H9 (cell line): ENCODE data around the gene CNNM4. TPM values are rescaled to one million over a fixed set of nuclear protein-coding genes. Genes with fewer than 3 reads are reported as not detected.

Experiments
- DNase-seq: peaks from one replicate; pipeline ENCODE4 v3.0.0-alpha.2; 2017
- H2AFZ ChIP-seq: one replicate; pipeline ENCODE4 v1.6.1; 2013; ENCODE audit warnings: mild to moderate bottlenecking, low read length, control low read depth, moderate library complexity
- H2AK5ac ChIP-seq: 2 replicates; pipeline ENCODE4 v1.6.1; 2013; ENCODE audit warnings: low read length, control low read depth, mixed read lengths; ENCODE audit not compliant: insufficient read length
- H2BK120ac ChIP-seq: one replicate; pipeline ENCODE4 v1.6.1; 2013; ENCODE audit warnings: low read depth, mild to moderate bottlenecking, low read length, control low read depth, inconsistent platforms; ENCODE audit not compliant: poor library complexity, severe bottlenecking
- H2BK12ac ChIP-seq: 2 replicates; pipeline ENCODE4 v1.6.1; 2013; ENCODE audit warnings: low read length, control low read depth, mixed read lengths, low read depth; ENCODE audit not compliant: insufficient read length
- H2BK15ac ChIP-seq: 2 replicates; pipeline ENCODE4 v1.6.1; 2013; ENCODE audit warnings: low read depth, low read length, control low read depth
- H2BK20ac ChIP-seq: one replicate; pipeline ENCODE4 v1.6.1; 2013; ENCODE audit warnings: low read depth, mild to moderate bottlenecking, low read length, control low read depth, inconsistent platforms; ENCODE audit not compliant: poor library complexity, severe bottlenecking
- H2BK5ac ChIP-seq: 2 replicates; pipeline ENCODE4 v1.6.1; 2013; ENCODE audit warnings: low read length, control low read depth, mixed read lengths; ENCODE audit not compliant: insufficient read length
- H3K14ac ChIP-seq: 2 replicates; pipeline ENCODE4 v1.6.1; 2013; ENCODE audit warnings: low read length, control low read depth; ENCODE audit not compliant: insufficient read depth
- H3K18ac ChIP-seq: 2 replicates; pipeline ENCODE4 v1.6.1; 2013; ENCODE audit warnings: low read depth, mild to moderate bottlenecking, mixed read lengths, low read length, control low read depth; ENCODE audit not compliant: insufficient read length
- H3K23ac ChIP-seq: 2 replicates; pipeline ENCODE4 v1.6.1; 2013; ENCODE audit warnings: low read length, control low read depth, mixed read lengths, low read depth; ENCODE audit not compliant: insufficient read length
- H3K23me2 ChIP-seq: 2 replicates; pipeline ENCODE4 v1.6.1; 2013; ENCODE audit warnings: low read depth, mild to moderate bottlenecking, mixed read lengths, low read length, control low read depth; ENCODE audit not compliant: insufficient read length, poor library complexity, severe bottlenecking
- H3K27ac ChIP-seq: 2 replicates; pipeline ENCODE4 v1.5.1; 2013; ENCODE audit warnings: low read length, control low read depth, mixed read lengths, low read depth; ENCODE audit not compliant: insufficient read length
- H3K27me3 ChIP-seq: 2 replicates; pipeline ENCODE4 v1.6.1; 2013; ENCODE audit warnings: low read length, control low read depth, inconsistent platforms; ENCODE audit not compliant: insufficient read depth
- H3K4ac ChIP-seq: 2 replicates; pipeline ENCODE4 v1.6.1; 2013; ENCODE audit warnings: low read depth, mild to moderate bottlenecking, control low read depth, inconsistent platforms, low read length, moderate library complexity
- H3K4me1 ChIP-seq: 2 replicates; pipeline ENCODE4 v1.6.1; 2013; ENCODE audit warnings: low read length, control low read depth, inconsistent platforms; ENCODE audit not compliant: insufficient read depth
- H3K4me2 ChIP-seq: 2 replicates; pipeline ENCODE4 v1.6.1; 2013; ENCODE audit warnings: low read length, control low read depth, mixed read lengths; ENCODE audit not compliant: insufficient read length, insufficient read depth
- H3K56ac ChIP-seq: 2 replicates; pipeline ENCODE4 v1.6.1; 2013; ENCODE audit warnings: low read depth, mild to moderate bottlenecking, mixed read lengths, low read length, control low read depth; ENCODE audit not compliant: insufficient read length
- H3K79me1 ChIP-seq: 2 replicates; pipeline ENCODE4 v1.6.1; 2013; ENCODE audit warnings: low read depth, mild to moderate bottlenecking, moderate library complexity, low read length, control low read depth, inconsistent platforms; ENCODE audit not compliant: insufficient read depth, poor library complexity, severe bottlenecking
- H3K79me2 ChIP-seq: 2 replicates; pipeline ENCODE4 v1.6.1; 2013; ENCODE audit warnings: low read length, control low read depth, inconsistent platforms; ENCODE audit not compliant: insufficient read depth
- H3K9ac ChIP-seq: 2 replicates; pipeline ENCODE4 v1.6.1; 2013; ENCODE audit warnings: low read length, control low read depth, mixed read lengths; ENCODE audit not compliant: insufficient read length; ENCODE audit errors: extremely low read depth
- H3K9me3 ChIP-seq: one replicate; pipeline ENCODE4 v1.6.1; 2013; ENCODE audit warnings: low read depth, low read length, inconsistent platforms; ENCODE audit not compliant: control insufficient read depth
- H3T11ph ChIP-seq: one replicate; pipeline ENCODE4 v1.6.1; 2013; ENCODE audit warnings: mild to moderate bottlenecking, low read length, control low read depth, inconsistent platforms
- H4K20me1 ChIP-seq: one replicate; pipeline ENCODE4 v1.6.1; 2013; ENCODE audit not compliant: control insufficient read depth, insufficient read length, insufficient read depth
- H4K5ac ChIP-seq: 2 replicates; pipeline ENCODE4 v1.6.1; 2013; ENCODE audit warnings: low read depth, mild to moderate bottlenecking, mixed read lengths, low read length, control low read depth; ENCODE audit not compliant: insufficient read length
- H4K8ac ChIP-seq: replicated peaks from 2 replicates; pipeline ENCODE4 v1.6.1; 2013; ENCODE audit warnings: low read length, control low read depth, mixed read lengths, low read depth; ENCODE audit not compliant: insufficient read length
- H4K91ac ChIP-seq: 2 replicates; pipeline ENCODE4 v1.6.1; 2013; ENCODE audit warnings: low read depth, mild to moderate bottlenecking, moderate library complexity, mixed read lengths, low read length, control low read depth; ENCODE audit not compliant: insufficient read length
- H3K27ac Mint-ChIP-seq, 3 experiments: 2 replicates in 2 of 3; 3 replicates in 1 of 3; pipeline ENCODE4 v1.8.0; 2020 to 2021; ENCODE audit warnings: mixed read lengths in 3 of 3, mild to moderate bottlenecking in 1 of 3, moderate library complexity in 1 of 3
- H3K27me3 Mint-ChIP-seq: 2 replicates; pipeline ENCODE4 v1.8.0; 2021; ENCODE audit warnings: low read depth, mild to moderate bottlenecking, moderate library complexity, mixed read lengths
- H3K36me3 Mint-ChIP-seq, 3 experiments: 2 replicates in 2 of 3; 3 replicates in 1 of 3; pipeline ENCODE4 v1.8.0; 2020 to 2021; ENCODE audit warnings: low read depth in 3 of 3, mixed read lengths in 3 of 3; ENCODE audit not compliant: insufficient read depth in 1 of 3
- H3K4me1 Mint-ChIP-seq, 2 experiments: 2 replicates each; pipeline ENCODE4 v1.8.0; 2020; ENCODE audit warnings: mixed read lengths in 2 of 2
- H3K4me3 Mint-ChIP-seq, 2 experiments: 2 replicates in 1 of 2; 3 replicates in 1 of 2; pipeline ENCODE4 v1.8.0; 2020 to 2021; ENCODE audit warnings: mild to moderate bottlenecking in 2 of 2, mixed read lengths in 2 of 2, moderate library complexity in 1 of 2
- H3K9me3 Mint-ChIP-seq, 2 experiments: 2 replicates in 1 of 2; 3 replicates in 1 of 2; pipeline ENCODE4 v1.8.0; 2020; ENCODE audit warnings: mild to moderate bottlenecking in 2 of 2, mixed read lengths in 2 of 2, moderate library complexity in 1 of 2
- WGBS: extraction: QIAGEN DNeasy Blood & Tissue Kit; methylation state at CpG from one replicate; pipeline ENCODE4 v1.1.7; 2013; ENCODE audit warnings: missing lambda C conversion rate, low lambda C conversion rate, mixed read lengths; ENCODE audit not compliant: insufficient read length; ENCODE audit errors: extremely low coverage; 5-methylcytosine and 5-hydroxymethylcytosine counted together
- total RNA-seq: library from RNA; stranded (reverse); gene quantifications from 2 replicates; pipeline ENCODE4 v1.2.1, GENCODE V29; 2021
- TF ChIP-seq, protein P1 (sequence below): fragments of 200-600 bp; sonication (generic); conservative IDR thresholded peaks from 3 replicates; pipeline ENCODE4 v1.8.0; 2021; ENCODE audit warnings: antibody characterized with exemption, mild to moderate bottlenecking

Gene CNNM4
- total RNA-seq, 1 experiment from 2014 or later, result 8.5 TPM

DNA sequence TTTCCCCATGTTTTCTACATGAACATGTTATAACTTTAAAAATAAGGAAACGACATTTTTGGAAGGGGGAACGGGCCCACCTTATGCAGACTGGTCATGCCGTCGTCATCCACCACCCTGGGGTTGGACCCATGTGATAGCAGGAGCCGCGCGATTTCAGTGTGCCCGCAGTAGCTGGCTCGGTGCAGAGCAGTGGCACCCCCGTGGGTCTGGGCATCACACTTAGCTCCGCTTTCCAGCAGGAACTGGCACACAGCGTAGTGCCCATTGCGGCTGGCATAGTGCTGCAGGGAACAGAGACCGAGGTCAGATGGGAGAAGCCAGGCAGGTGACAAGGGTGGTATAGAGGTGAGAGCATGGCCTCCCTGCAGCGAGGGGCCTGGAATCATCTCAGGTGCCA is 92.6 kb downstream of the CNNM4 start:
- no peak overlapping the region for H3K27ac ChIP-seq
- H3K4ac ChIP-seq, result no peak overlapping the region
- H2AFZ ChIP-seq, result no peak overlapping the region
- no peak overlapping the region for H3K4me2 ChIP-seq
- no peaks in the 10 kb centered on the region for H3K4me1 ChIP-seq
- no peak overlapping the region for H3K9ac ChIP-seq
- H3K9me3 ChIP-seq, result no peaks in the 10 kb centered on the region
- H2BK12ac ChIP-seq, result no peak overlapping the region
- H3K79me2 ChIP-seq, result peaks cover 2% of the 10 kb centered on the region; the same call in 1 of the 2 replicates
- peaks cover 2% of the 10 kb centered on the region for H4K20me1 ChIP-seq
- no peaks in the 10 kb centered on the region for H3K27me3 ChIP-seq
- H3K18ac ChIP-seq, result no peak overlapping the region
- Mint-ChIP-seq H3K27me3 (no peaks in the 10 kb centered on the region; the same call in 1 of the 2 replicates), H3K4me1 (peaks cover 11 to 12% of the 10 kb centered on the region in 2 experiments), H3K36me3 (peaks cover 13 to 53% (median 29%) of the 10 kb centered on the region in 3 experiments), H3K9me3 (no peaks in the 10 kb centered on the region), H3K27ac (no peak overlapping the region), H3K4me3 (no peak overlapping the region)
- H4K8ac ChIP-seq, result no peak overlapping the region
- H4K5ac ChIP-seq, result no peak overlapping the region
- no peak overlapping the region for H3K14ac ChIP-seq
- H2AK5ac ChIP-seq, result no peak overlapping the region
- H3K79me1 ChIP-seq, result peaks cover 2% of the 10 kb centered on the region
- H2BK20ac ChIP-seq, result no peak overlapping the region
- no peak overlapping the region for H2BK15ac ChIP-seq
- whole genome bisulfite sequencing, result no CpG with 5 or more reads among the region's 15 CpGs
- no peak overlapping the region for H3T11ph ChIP-seq
- no peak for DNase-seq
- TF ChIP-seq, protein P1, sequence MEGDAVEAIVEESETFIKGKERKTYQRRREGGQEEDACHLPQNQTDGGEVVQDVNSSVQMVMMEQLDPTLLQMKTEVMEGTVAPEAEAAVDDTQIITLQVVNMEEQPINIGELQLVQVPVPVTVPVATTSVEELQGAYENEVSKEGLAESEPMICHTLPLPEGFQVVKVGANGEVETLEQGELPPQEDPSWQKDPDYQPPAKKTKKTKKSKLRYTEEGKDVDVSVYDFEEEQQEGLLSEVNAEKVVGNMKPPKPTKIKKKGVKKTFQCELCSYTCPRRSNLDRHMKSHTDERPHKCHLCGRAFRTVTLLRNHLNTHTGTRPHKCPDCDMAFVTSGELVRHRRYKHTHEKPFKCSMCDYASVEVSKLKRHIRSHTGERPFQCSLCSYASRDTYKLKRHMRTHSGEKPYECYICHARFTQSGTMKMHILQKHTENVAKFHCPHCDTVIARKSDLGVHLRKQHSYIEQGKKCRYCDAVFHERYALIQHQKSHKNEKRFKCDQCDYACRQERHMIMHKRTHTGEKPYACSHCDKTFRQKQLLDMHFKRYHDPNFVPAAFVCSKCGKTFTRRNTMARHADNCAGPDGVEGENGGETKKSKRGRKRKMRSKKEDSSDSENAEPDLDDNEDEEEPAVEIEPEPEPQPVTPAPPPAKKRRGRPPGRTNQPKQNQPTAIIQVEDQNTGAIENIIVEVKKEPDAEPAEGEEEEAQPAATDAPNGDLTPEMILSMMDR, result no peak
- no peak overlapping the region for H3K23ac ChIP-seq
- H3K56ac ChIP-seq, result no peak overlapping the region
- H4K91ac ChIP-seq, result no peak overlapping the region
- no peak overlapping the region for H2BK5ac ChIP-seq
- H2BK120ac ChIP-seq, result no peak overlapping the region
- peaks cover 3% of the 10 kb centered on the region for H3K23me2 ChIP-seq
